ENCODE data around the gene RASGRF1. TPM values are rescaled to one million over a fixed set of nuclear protein-coding genes. Genes with fewer than 3 reads are reported as not detected.

Gene RASGRF1
- total RNA-seq, 1 donor from 2014 or later: under 0.01 TPM

DNA sequence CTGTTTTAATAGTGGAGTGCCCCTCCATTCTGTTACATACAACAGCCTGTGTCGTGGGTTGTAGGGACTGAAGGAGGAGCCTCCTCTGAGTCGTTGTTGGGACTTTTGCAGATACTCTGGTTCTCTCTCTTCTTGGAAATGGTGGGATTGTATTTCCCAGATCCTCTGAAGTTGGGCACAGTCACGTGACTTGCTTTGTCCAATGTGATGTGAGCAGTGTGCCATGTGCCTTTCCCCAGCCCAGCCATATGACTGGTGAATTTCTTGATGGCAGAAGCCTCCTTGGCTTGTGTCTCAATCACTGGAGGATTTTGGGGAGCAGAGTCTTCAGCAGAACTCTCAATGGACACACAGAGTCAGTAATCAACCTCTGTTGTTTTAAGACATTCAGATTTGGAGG is 36.2 kb downstream of the RASGRF1 start:
- no peak overlapping the region for H3K4me3 ChIP-seq (ENCODE audit: low read depth, low read length)
- H3K36me3 ChIP-seq (ENCODE audit: control insufficient read depth, insufficient read depth, low read length): no peaks in the 10 kb centered on the region
- H3K27me3 ChIP-seq (ENCODE audit: control insufficient read depth, insufficient read depth, low read length): no peaks in the 10 kb centered on the region
- FAIRE-seq (no peak), DNase-seq (ENCODE audit: low read depth) (no peak)
- TF ChIP-seq CTCF (IDR thresholded peaks at IDR 0.05; ENCODE audit: insufficient read depth, low read length, severe bottlenecking): no peak

DNA sequence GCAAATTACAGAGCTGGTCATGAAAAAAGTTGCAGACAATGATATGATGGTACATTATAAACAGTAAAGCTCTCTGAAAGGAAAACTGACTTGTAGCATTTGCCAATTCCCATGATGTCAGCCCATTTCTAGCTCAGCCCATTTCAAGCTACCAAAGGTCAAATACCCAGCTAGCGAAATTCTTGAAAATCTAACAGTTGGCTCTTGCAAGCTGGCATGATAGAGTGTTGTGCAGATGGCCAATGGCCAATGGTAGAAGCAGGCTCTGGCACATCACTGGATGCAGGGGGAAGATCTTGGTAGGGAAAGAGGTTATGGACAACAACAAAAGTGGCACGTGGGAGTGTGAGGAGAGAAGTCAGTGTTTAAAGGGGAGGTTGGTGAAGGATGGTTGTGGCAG is 36.7 kb downstream of the RASGRF1 start:
- no peak for TF ChIP-seq CTCF (IDR thresholded peaks at IDR 0.05; ENCODE audit: insufficient read depth, low read length, severe bottlenecking)
- FAIRE-seq (no peak), DNase-seq (ENCODE audit: low read depth) (no peak)

DNA sequence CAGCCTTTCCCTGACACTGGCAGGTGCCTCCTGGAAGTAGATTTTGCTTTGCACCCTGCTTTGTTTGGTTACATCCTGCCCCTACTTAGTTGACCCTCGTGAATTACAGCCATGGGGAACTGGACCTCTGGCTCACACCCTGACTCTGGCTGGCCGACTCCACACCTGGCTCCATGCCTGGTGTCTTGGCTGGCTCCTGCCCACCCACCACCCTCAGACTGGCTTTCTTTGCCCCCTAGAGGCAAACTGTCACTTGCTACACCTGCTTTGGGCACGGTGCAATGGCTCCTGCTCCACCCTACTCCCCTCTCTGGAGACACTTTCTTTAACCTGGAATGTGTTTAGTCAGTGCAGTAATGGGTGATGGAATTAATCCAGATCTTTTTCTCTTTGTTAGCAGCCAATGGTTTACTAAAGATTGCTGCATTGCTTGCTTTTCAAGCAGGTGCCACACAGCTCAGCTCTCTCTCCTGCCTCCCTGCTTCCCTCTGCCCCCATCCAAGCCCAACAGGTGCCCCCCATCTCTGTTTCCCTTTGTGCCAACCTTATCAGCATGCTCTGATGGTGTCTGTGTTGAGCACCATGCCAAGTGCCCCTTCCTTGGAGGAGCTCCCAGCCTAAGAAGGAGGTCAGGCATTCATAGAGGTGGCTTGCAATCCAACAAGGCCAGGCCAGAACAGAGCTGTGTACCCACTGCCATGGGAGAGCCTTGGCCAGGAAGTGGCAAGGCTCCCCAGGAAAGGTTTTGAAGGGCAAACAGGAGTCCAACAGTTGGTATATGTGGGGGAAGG is 38.4 kb downstream of the RASGRF1 start:
- no peaks in the 10 kb centered on the region for H3K27me3 ChIP-seq (ENCODE audit: control insufficient read depth, insufficient read depth, low read length)
- no peak for TF ChIP-seq CTCF (IDR thresholded peaks at IDR 0.05; ENCODE audit: insufficient read depth, low read length, severe bottlenecking)
- H3K4me3 ChIP-seq (ENCODE audit: low read depth, low read length): no peak overlapping the region
- DNase-seq (ENCODE audit: low read depth): no peak
- no peak for FAIRE-seq
- H3K36me3 ChIP-seq (ENCODE audit: control insufficient read depth, insufficient read depth, low read length): no peaks in the 10 kb centered on the region

More for the DNA sequence above, 36.7 kb downstream of the RASGRF1 start:
- Histone ChIP-seq H3K4me3 (ENCODE audit: low read depth, low read length) (no peak overlapping the region), H3K27me3 (ENCODE audit: control insufficient read depth, insufficient read depth, low read length) (no peaks in the 10 kb centered on the region), H3K36me3 (ENCODE audit: control insufficient read depth, insufficient read depth, low read length) (no peaks in the 10 kb centered on the region)

- Histone ChIP-seq H3K36me3 (ENCODE audit: control insufficient read depth, insufficient read depth, low read length) (no peaks in the 10 kb centered on the region), H3K27me3 (ENCODE audit: control insufficient read depth, insufficient read depth, low read length) (no peaks in the 10 kb centered on the region), H3K4me3 (ENCODE audit: low read depth, low read length) (no peak overlapping the region)
- FAIRE-seq: no peak
- no peak for DNase-seq (ENCODE audit: low read depth)
- TF ChIP-seq CTCF (IDR thresholded peaks at IDR 0.05; ENCODE audit: insufficient read depth, low read length, severe bottlenecking): no peak
These were observed 39.6 kb downstream of the RASGRF1 start for GRCh38 chr15:79051029-79051428.

DNA sequence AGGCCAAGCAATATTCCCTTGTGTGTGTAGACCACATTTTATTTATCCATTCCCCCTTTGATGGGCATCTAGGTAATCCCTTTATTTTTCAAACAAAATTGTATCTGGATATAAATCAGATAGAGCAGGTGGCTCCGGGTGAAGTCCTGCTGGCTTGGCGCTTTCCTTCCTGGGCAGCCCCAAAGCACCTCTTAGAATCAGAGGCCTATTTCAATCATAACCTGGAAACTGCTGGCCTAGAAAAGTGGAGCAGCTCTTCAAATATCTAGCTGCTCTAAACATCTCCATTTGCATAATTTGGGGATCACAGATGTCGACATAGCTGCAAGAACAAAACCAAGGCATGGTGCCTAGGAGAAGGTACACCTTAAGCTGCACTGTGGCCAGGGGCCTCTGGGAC is 40.2 kb downstream of the RASGRF1 start:
- H3K36me3 ChIP-seq (ENCODE audit: control insufficient read depth, insufficient read depth, low read length): no peaks in the 10 kb centered on the region
- H3K4me3 ChIP-seq (ENCODE audit: low read depth, low read length): no peak overlapping the region
- H3K27me3 ChIP-seq (ENCODE audit: control insufficient read depth, insufficient read depth, low read length): no peaks in the 10 kb centered on the region
- FAIRE-seq (no peak), DNase-seq (ENCODE audit: low read depth) (no peak)
- no peak for TF ChIP-seq CTCF (IDR thresholded peaks at IDR 0.05; ENCODE audit: insufficient read depth, low read length, severe bottlenecking)

DNA sequence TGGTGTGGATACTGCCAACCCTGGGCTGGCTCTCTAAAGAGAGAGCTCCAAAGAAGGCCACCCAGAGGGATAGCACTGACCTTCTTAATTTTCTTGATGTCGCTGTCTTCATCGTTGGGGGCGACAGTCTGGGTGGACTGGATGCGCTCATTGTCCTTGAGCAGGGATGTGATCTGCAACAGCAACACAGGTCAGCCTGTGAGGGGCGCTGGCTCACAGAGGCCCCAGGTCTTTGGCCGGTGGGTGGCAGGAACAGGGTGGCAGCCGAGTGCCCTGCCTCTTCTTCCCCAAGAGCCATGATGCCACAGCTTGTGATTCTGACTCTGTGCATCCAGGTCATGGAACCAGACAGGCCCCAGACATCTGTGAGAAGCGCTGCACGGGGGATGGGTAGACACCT is 41.2 kb downstream of the RASGRF1 start:
- no peak for FAIRE-seq
- no peaks in the 10 kb centered on the region for H3K27me3 ChIP-seq (ENCODE audit: control insufficient read depth, insufficient read depth, low read length)
- no peak overlapping the region for H3K4me3 ChIP-seq (ENCODE audit: low read depth, low read length)
- no peak for DNase-seq (ENCODE audit: low read depth)
- no peak for TF ChIP-seq CTCF (IDR thresholded peaks at IDR 0.05; ENCODE audit: insufficient read depth, low read length, severe bottlenecking)
- no peaks in the 10 kb centered on the region for H3K36me3 ChIP-seq (ENCODE audit: control insufficient read depth, insufficient read depth, low read length)

Data from bronchial epithelial cell (primary cell).